Spleen (tissue), 7 donors: ENCODE measurements around the gene COBLL1.

ENCODE experiments used
- POLR2A ChIP-seq, 3 donors: fragments of 450-650 bp; IDR thresholded peaks; one replicate each; pipeline ENCODE4 v1.5.1; 2017; ENCODE audit warnings: antibody characterized with exemption in 3 of 3, mild to moderate bottlenecking in 1 of 3
- TF ChIP-seq, protein P1 (sequence below), 11 experiments: fragments of 200-600 bp in 7 of 11; fragments of 450-650 bp in 4 of 11; sonication (generic) in 4 of 11; IDR thresholded peaks in 8 of 11; conservative IDR thresholded peaks in 3 of 11; 1 replicate in 7 of 11; 2 replicates in 4 of 11; pipeline versions ENCODE4 v1.4.0 to v1.8.0; 2016 to 2021; ENCODE audit warnings: antibody characterized with exemption in 11 of 11, inconsistent platforms in 4 of 11, mild to moderate bottlenecking in 1 of 11
- donor health status: DM: no; HTN: no; CAD: no; lungs with moderate emphysema.
- donor health status: DM: no; HTN: no; CAD: no.
- donor health status: DM: no; HTN: no; CAD: no.

- TF ChIP-seq POLR2A (IDR thresholded peaks at IDR 0.05), result no peak
- TF ChIP-seq, protein P1, sequence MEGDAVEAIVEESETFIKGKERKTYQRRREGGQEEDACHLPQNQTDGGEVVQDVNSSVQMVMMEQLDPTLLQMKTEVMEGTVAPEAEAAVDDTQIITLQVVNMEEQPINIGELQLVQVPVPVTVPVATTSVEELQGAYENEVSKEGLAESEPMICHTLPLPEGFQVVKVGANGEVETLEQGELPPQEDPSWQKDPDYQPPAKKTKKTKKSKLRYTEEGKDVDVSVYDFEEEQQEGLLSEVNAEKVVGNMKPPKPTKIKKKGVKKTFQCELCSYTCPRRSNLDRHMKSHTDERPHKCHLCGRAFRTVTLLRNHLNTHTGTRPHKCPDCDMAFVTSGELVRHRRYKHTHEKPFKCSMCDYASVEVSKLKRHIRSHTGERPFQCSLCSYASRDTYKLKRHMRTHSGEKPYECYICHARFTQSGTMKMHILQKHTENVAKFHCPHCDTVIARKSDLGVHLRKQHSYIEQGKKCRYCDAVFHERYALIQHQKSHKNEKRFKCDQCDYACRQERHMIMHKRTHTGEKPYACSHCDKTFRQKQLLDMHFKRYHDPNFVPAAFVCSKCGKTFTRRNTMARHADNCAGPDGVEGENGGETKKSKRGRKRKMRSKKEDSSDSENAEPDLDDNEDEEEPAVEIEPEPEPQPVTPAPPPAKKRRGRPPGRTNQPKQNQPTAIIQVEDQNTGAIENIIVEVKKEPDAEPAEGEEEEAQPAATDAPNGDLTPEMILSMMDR (IDR thresholded peaks at IDR 0.05 in 8 of 11, conservative IDR thresholded peaks at IDR 0.05 in 3 of 11), result peak in 6 of 11 experiments; percentile 16 to 39 (median 34)
These were observed 143.7 kb downstream of the COBLL1 start for GRCh38 chr2:164697688-164698461.
